Measurements from ENCODE around the gene OSBPL7. TPM values are rescaled to one million over a fixed set of nuclear protein-coding genes. Genes with fewer than 3 reads are reported as not detected.
A peak's percentile ranks its signal among the peaks of the same experiment; 100 is the strongest.

The OSBPL7 gene
- total RNA-seq, 4 donors from 2014 or later = 0.89 to 4.6 (median 1.6) TPM

GRCh38 chr17:47850373-47850691 is 28.7 kb upstream of the OSBPL7 start:
- H3K9me3 ChIP-seq = no peaks in the 10 kb centered on the region
- H3K36me3 ChIP-seq = no peaks in the 10 kb centered on the region
- intact Hi-C loops (cut with DNase I; ENCODE audit: low total_unique reads) (no loop called here), in situ Hi-C loops (cut with MboI; ENCODE audit: low sequenced_read_pairs in 4 of 4) (no loop called here)
- H3K4me1 ChIP-seq = peaks cover 5 to 16% of the 10 kb centered on the region in 2 donors
- H3K27me3 ChIP-seq = peaks cover 89 to 98% (median 97%) of the 10 kb centered on the region in 3 donors
- no peak for ATAC-seq
- H3K4me3 ChIP-seq = peak overlapping the region in 2 of 4 donors; percentile 38 to 43
- no peak overlapping the region for H3K27ac ChIP-seq
- TF ChIP-seq POLR2A (IDR thresholded peaks at IDR 0.05) (no peak), CTCF (IDR thresholded peaks at IDR 0.05 in 4 of 5, conservative IDR thresholded peaks at IDR 0.05 in 1 of 5) (no peak)
- no peak for DNase-seq

GRCh38 chr17:47848198-47848513 is 26.6 kb upstream of the OSBPL7 start:
- in situ Hi-C loops (cut with MboI; ENCODE audit: low sequenced_read_pairs in 4 of 4) = loop anchor here in 3 of 4 donors (10.0 to 25.0 kb wide), 3 partner anchors 107 to 289 kb away; partner anchors contain the start of gene PRR15L (in 1 of the 3)
- intact Hi-C loops (cut with DNase I; ENCODE audit: low total_unique reads) = loop anchor here (10.0 kb wide), 1 partner anchor 97 kb away; the partner anchor contains the start of gene PNPO
- DNase-seq (no peak), ATAC-seq (no peak)
- Histone ChIP-seq H3K27me3 (peaks cover 67 to 85% (median 76%) of the 10 kb centered on the region in 3 donors), H3K9me3 (no peaks in the 10 kb centered on the region), H3K36me3 (no peaks in the 10 kb centered on the region), H3K27ac (no peak overlapping the region), H3K4me3 (no peak overlapping the region), H3K4me1 (peaks cover 5 to 16% of the 10 kb centered on the region in 2 donors)
- TF ChIP-seq POLR2A (IDR thresholded peaks at IDR 0.05) = no peak
- TF ChIP-seq CTCF (IDR thresholded peaks at IDR 0.05 in 4 of 5, conservative IDR thresholded peaks at IDR 0.05 in 1 of 5) = no peak

- ATAC-seq (no peak), DNase-seq (no peak)
- in situ Hi-C loops (cut with MboI; ENCODE audit: low sequenced_read_pairs in 4 of 4) = loop anchor here in 3 of 4 donors (10.0 to 25.0 kb wide), 3 partner anchors 107 to 290 kb away; partner anchors contain the start of gene PRR15L (in 1 of the 3)
- intact Hi-C loops (cut with DNase I; ENCODE audit: low total_unique reads) = loop anchor here (10.0 kb wide), 1 partner anchor 97 kb away; the partner anchor contains the start of gene PNPO
- TF ChIP-seq CTCF (IDR thresholded peaks at IDR 0.05 in 4 of 5, conservative IDR thresholded peaks at IDR 0.05 in 1 of 5) = peak in 1 of 5 experiments; percentile 36
- TF ChIP-seq POLR2A (IDR thresholded peaks at IDR 0.05) = no peak
- Histone ChIP-seq H3K9me3 (no peaks in the 10 kb centered on the region), H3K4me3 (no peak overlapping the region), H3K4me1 (peaks cover 5 to 16% of the 10 kb centered on the region in 2 donors), H3K36me3 (no peaks in the 10 kb centered on the region), H3K27me3 (peaks cover 61 to 79% (median 70%) of the 10 kb centered on the region in 3 donors), H3K27ac (no peak overlapping the region)
Observed at GRCh38 chr17:47847341-47848197, 26.0 kb upstream of the OSBPL7 start.

- Histone ChIP-seq H3K27me3 (peaks cover 54 to 72% (median 62%) of the 10 kb centered on the region in 3 donors), H3K9me3 (no peaks in the 10 kb centered on the region), H3K27ac (no peak overlapping the region), H3K4me3 (no peak overlapping the region), H3K36me3 (no peaks in the 10 kb centered on the region), H3K4me1 (peaks cover 5 to 12% of the 10 kb centered on the region in 2 donors)
- intact Hi-C loops (cut with DNase I; ENCODE audit: low total_unique reads) (loop anchor here (10.0 kb wide), 1 partner anchor 98 kb away; the partner anchor contains the start of gene PNPO), in situ Hi-C loops (cut with MboI; ENCODE audit: low sequenced_read_pairs in 4 of 4) (loop anchor here in 3 of 4 donors (10.0 to 25.0 kb wide), 3 partner anchors 108 to 290 kb away; partner anchors contain the start of gene PRR15L (in 1 of the 3))
- no peak for DNase-seq
- no peak for TF ChIP-seq POLR2A (IDR thresholded peaks at IDR 0.05)
- no peak for TF ChIP-seq CTCF (IDR thresholded peaks at IDR 0.05 in 4 of 5, conservative IDR thresholded peaks at IDR 0.05 in 1 of 5)
- ATAC-seq = no peak
Observed at GRCh38 chr17:47846716-47847340, 25.2 kb upstream of the OSBPL7 start.
